HG03558 (cell line): Measurements from ENCODE around the gene SLC13A5.

Experiments
- ATAC-seq: cut with Tn5 transposase; IDR thresholded peaks from one replicate; pipeline ENCODE4 v1.9.1; 2021; ENCODE audit warnings: moderate number of reproducible peaks; ENCODE audit not compliant: unreplicated experiment; ENCODE audit errors: extremely low read depth

The SLC13A5 gene

DNA sequence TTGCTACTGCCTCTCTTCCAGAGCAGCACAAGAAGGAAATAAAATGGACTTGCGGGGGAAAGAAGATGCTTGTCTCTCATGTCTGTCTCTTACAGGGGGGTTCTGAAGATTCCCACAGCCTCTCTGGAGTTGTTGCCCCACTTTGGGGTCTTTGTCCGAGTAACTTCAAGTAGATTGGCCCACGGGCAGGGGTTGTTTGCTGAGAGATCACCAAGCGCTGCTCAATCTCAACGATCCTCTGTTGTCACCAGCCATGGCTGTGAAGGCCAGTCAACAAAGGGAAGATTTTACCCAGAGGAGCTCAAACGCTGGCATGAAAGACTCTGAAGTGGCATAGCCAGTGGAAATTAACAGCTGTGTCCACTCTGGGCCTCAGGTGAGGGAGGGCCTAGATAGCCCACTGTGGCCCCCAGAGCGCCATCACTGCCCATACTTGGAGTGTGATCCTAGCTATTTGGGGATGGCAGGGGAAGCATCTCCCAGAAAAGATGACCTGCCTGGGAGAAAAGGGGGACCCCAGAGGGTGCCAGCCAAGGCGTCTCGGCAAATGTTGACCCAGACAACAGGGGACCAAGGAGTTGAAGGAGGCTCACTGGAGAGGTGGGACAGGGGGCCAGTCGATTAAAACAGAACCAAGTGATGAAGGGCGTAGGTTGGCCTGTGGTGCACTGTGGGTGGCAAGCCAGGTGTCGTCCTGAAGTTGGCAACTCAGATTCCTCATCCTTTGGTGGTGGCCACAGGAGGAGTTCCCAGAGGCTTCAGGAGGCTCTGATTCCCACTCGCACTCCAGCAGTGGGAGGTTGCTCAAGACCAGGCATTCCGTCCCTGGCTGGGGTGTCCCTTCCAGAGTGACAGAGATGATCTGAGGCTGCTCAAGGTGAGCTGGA is 28.0 kb downstream of the SLC13A5 start:
- no peak for ATAC-seq

DNA sequence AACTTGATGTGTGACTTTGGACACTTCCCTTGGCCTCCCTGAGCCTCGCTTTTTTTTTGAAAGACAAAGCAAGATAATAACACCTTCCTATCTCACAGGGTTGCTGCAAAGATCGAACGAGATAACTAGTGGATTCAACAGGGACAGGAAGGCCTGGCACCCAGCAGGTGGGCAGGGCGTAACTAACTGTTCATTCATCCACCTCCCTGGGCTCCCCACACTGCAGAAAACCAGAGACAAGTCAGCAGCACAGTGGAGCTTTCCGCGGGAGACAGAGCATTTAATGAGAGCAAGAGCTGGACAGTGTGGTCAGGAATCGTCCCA is 28.7 kb downstream of the SLC13A5 start:
- no peak for ATAC-seq

DNA sequence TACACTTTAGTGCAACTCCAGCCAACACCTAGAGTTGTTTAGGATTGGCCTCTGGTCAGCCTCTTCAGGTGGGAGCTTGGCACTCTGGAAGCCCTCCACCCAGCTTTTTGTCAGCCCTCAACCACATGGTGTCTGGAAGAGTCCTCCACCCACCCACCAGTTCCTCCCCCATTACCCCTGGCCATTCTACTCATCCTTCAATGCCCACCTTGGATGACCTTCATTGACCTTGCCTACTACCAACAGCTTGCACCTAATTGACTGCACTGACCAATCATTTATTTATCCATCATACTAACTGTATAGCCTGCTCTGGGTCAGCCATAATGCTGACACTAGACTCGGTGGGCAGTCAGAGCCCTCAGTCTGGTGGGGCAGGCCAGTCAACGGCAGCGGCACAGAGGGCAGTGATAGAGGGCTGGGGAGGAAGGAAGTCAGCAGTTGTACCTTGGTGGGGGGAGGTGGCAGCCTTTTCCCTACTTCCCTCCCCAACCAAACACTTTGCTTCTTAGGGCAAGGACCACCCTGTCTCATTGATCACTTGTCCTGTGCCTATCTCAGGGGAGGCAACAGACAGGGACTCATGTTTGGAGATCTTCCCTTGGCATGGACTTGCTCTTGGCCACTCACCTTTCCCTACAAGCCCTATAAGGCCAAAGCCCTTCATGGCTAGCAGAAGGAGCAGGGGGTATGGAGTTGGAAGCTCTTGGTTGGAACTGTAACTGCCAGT is 29.3 kb downstream of the SLC13A5 start:
- no peak for ATAC-seq

DNA sequence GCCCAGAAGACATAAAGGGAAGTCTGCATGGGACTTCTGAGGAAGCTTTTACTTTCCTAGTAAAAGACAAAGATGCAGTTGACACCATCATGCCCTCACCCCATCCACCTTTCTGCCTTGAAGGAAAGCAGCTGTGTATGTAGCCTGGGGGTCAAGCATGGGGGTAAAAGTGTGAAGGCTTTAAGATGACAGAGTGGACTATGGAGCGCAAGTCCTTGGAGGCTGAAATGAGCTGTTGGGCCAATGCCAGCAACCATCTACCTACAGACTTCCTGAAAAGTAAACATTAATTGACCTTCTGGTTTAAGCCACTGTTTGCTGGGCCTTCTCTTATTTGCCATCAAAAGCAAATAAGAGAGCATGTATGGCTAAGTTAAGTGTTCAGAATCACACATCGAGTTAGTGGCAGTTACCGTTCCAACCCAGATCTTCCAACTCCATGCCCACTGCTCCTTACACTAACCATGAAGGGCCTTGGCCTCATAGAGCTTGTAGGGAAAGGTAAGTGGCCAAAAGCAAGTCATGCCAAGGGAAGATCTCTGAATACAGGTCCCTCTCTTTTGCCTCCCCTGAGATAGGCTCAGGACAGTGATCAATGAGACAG is 30.0 kb downstream of the SLC13A5 start:
- no peak for ATAC-seq

DNA sequence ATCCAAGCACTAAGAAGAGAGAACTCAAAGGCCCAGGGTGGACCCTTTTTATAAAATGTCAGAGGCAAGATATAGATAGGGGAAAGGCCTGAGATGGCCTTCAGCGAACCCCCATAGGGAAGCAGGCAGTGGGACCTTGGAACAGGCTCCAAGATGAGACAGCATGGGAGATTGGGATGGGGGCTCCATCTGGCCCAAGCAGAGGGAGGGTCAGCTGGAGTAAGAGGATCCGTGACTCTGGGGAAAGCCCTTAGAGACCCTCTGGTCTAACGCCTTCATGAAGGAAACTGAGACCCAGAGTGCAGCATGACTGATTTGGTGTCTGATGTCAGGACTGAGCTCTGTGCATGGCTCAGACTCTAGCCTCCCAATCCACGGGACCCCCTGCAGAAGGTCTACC is 30.8 kb downstream of the SLC13A5 start:
- ATAC-seq, result no peak

DNA sequence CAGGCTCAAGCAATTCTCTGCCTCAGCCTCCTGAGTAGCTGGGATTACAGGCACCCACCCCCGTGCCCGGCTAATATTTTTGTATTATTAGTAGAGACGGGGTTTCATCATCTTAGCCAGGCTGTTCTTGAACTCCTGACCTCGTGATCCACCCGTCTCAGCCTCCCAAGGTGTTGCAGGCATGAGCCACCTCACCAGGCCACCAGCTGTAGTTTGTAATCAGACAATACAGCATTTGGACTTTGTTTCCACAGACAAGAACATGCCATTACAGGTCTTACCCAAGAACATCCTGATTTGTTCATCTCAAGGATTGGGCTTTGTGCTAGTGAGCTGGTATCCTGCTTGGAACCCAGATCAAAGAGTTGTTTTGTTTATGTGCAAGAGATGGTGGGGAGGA is 31.5 kb downstream of the SLC13A5 start:
- ATAC-seq, result no peak

DNA sequence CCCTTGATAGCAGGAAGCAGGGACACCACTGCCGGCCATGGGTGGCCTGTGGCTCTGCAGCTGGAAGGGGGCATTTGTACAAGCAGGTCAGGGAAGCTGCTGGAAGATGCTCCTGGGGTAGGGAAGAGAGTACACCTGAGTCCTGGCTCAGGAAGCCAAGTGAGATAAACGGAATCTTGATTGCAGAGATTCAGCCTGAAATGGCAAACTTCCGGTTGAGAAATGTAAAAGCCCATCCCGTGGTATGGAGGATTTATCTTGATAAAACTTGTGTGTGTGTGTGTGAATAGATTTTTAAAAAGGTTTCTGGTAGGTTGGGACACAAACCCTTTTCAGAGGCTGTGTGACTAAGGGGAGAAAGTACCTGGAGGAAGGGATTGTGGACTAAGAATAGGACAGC is 32.0 kb downstream of the SLC13A5 start:
- no peak for ATAC-seq

DNA sequence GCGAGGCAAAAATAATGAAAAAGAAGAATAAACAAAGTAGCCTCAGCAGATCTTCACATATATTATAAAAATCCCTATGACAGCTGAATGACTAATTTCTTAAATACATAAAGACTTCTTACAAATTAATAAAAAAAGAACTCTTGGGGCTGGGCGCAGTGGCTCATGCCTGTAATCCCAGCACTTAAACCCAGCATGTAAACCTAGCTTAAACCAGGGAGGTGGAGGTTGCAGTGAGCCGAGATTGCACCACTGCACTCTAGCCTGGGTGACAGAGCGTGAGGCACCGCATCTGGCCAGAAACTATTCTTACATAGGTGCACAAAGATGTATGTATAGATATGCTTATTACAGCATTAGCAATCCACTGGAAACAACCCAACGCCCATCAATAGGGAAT is 33.9 kb downstream of the SLC13A5 start:
- ATAC-seq, result no peak

DNA sequence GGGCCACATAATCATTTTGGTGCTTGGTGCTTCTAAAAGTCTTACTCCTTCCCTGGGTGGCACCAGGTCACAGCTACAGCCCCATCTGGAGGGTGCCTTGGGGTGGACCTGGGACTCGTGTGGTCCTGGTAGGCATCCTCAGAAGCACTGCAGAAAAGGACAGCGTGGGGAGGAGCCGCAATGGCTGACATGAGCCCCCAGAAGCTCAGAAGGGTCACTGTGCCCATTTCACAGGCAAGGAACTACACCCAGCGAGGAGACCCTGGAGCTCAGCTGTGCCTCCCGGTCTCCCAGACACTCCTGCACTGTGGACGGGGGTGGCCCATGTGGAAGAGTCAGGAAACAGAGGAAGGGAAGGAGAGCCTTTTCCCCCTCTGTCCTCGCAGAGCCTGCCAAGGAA is 35.2 kb downstream of the SLC13A5 start:
- no peak for ATAC-seq

DNA sequence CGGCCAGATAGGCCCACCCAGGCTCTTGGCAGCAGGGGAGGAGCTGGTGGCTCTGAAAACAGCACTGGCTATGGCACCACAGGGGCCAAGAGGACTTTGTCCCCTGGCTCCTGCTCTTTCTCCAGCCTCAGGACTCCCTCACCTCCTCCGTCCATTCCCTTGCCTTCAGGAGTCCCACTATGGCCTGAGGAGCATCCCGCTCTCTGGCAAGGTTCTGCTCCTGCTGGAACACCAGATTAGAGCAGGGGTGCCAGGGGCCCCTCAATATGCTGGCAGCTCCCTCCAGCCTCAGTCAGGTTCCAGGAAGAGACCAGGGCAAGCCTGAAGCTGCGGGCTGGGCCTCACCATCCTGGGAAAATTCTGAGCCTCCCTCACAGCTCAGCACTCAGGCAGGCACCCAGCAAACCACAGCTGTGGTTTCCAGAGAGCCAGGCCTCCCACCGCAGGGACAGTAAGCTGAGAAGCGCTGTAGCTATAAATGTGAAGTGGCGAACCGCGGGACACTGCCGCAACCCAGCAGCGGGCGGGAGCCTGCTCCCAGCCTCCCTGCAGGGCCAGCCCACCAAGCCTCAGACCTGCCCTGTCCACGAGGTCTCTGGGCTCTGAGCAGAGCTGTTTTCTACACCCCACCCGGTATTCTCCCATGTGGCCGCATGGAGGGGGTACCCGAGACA is 35.9 kb downstream of the SLC13A5 start:
- no peak for ATAC-seq

DNA sequence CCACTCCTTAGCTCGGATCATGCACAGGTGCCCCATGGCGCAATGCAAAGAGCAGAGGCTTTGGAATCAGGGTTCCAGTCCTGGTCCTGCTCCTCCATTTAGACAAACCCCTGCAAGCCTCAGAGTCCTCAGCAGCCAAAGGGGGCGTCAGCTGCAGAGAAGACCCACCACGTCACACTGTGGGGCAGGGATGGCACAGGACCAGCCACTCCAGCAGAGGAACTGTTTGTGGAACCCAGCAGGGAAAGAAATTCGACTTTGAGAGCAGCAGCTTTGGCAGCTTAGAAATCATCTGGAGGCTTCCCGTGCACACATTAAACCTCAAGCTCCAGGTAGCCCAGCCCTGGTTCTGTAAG is 36.4 kb downstream of the SLC13A5 start:
- no peak for ATAC-seq

DNA sequence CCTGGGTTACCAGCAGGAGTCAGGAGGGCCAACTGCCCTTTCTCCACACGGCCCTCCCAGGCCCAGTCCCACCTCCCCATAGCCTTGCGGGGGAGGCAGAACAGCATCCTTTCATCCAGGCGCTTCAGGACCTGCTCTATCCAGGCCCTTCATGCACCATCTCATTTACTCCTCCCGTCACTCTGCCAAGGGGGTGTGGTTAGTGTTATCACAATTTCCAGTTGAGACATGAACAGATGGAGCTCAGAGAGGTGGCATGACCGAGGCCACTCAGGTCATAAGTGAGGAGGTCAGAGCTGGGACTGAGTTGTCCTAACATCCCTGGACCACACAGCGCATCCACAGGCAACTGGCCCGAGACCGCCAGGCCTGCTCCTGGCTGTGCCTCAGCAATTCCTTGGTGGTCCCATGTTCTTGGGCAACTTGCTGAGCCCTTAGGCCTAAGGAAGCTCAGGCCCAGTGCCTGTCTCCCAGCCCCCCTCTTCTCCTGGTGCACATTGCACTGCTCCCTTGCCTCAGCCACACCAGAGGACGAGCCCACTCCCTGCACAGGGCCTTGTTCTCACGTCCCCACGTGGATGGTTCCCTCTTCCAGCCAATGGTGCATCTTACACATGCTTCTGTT is 37.9 kb downstream of the SLC13A5 start:
- no peak for ATAC-seq

DNA sequence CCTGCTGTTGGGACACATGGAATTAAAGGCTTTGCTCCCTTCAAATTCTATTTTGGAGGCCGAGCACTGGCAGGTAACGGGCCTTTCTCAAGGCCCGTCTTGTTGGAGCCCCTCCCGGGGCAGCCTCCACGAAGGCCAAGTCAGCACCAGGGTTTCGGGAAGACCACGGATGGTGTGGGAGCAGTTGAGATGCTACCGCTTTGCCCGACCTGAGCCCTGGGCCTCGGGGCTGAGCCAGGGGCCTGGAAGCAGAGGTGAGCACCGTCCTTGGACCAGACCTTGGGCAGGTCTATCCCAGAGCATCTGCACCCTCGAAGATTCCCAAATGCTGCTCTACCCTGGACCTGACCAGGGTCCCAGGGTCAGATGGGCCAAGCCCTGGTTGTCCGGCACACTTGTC is 38.6 kb downstream of the SLC13A5 start:
- ATAC-seq, result no peak

DNA sequence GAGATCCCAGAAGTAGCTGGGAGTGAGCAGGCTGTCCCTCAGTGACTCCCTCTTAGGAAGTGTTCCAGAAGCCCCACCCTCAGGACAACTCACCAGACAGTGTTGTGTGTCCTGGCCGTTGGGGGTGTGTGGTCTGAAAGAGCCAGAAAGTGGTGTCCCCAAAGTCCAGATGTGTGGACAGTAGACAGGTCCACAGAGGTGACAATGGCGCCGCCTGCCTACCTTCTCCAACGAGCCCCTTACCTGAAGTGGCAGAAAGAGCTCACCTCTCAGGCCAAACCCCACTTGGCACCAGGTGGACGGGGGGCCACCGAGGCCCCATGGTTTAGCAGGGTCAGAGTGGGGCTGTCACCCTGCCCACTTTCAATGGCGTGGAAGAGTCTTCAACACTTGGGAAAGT is 41.7 kb downstream of the SLC13A5 start:
- ATAC-seq, result no peak

DNA sequence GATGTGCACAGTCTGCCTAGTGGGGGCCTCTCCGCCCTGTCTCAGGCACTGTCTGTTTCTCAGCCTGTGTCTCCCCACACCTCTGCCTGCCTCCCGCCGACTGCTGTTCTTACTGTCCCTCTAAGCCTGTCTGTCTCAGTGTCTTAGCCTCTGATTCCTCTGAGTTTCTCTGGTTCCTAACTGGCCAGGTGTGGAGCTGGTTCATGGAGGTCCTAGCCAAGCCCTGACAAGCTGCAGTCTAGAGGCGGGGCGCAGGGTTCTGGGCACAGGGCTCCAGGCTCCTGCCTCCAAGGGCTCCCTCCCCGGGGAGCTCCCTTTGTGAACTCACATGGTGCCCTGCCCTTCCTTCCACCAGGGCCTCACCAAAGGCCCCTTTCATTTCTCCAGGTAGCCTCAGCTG is 42.2 kb downstream of the SLC13A5 start:
- ATAC-seq, result no peak

DNA sequence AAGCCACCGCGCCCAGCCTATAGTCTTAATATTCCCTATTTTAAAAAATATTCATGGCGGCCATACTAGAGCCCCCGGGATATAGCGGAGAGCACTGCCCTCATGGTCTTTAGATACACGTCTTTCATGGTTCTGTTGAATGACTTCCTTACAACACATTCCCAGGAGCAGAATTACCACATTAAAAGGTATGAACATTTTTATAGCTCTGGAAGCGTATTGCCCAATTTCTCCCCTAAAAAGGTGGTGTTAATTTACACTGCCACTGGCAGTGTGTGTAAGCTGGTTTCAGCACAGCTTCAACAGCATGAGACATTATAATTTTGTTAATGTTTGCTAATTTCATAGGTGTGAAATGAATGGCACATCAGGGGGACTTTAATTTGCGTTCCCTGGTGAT is 42.6 kb downstream of the SLC13A5 start:
- no peak for ATAC-seq

DNA sequence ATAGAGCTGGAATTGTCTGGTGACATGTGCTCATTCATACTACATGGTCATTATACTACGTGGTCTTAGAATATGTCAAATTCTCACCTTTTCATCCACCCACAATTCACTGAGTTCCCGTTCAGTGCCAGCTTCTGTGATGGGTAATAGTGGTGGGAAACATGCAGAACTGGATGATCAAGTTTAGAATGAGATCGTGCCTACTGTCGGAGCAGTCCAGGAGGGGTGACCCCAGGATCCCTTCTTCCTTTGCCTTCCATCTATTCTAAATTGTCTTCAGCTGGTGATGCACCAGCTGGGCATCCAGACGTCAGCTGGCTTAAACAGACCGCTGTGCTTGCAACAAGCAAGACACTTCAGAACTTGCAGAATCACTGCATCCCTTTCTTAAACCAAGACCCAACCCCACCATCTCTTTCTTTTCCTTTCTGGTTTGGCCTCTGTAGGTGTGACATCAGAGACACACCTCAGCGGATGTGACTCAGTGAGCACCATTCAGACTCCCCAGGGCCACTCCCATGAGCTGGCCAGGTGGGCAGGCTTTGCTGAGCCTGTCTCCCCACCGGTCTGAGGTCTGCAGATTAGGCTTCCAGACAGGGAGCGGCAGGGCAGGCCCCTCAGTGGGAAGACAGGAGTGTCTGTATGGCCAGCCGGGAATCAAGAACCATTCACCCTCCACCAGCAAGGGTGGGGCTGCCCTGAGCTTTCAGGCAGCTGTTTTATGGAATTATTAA is 43.5 kb downstream of the SLC13A5 start:
- ATAC-seq, result no peak

DNA sequence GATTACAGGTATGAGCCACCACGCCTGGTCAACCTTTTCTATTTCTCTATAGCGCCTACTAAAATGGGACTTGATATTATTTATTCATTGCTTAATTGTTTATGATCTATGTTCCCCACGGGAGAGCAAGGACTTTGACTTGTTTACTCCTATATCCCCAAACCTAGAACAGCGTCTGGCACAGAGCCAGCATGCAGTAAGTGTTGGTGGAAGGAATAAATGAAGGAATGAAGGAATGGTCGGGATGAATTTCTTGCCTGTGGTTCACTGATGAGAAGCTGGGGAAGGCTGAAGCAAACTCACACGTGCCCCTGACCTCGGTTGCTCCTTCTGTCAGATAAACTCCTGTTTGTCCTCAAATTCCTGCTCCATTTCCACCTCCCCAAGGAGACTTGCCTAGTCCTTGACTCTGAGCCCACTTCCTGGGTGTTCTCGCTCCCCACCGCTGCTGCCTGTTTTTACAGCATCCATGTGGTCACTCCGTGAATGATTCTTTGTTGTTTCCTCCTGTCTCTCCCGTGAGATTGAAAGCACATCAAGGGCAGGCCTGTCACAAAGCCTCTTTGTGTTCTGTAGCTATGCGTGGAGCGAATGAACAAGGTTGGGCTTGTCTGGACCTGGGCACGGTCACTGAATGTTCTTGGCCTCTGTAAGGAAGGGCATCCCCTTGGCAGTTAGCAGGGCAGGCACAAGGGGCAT is 44.3 kb downstream of the SLC13A5 start:
- no peak for ATAC-seq

DNA sequence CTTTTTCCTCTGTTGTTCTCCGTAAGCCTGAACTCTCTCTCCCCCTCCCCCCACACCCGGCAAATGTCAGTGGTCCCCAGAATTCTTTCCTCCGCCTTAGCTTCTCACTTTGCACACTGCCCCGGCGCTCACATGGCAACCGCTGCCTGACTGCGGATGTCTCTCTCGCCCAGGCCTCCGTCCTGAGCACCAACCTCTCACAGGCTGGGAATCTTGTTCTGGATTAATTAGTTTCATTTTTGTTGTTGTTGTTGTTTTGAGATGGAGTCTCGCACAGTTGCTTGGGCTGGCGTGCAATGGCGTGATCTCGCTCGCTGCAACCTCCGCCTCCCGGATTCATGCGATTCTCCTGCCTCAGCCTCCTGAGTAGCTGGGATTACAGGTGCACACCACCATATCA is 45.0 kb downstream of the SLC13A5 start:
- no peak for ATAC-seq
